Natural killer cell (primary cell): ENCODE measurements around the gene CCDC51. TPM values are rescaled to one million over a fixed set of nuclear protein-coding genes. Genes with fewer than 3 reads are reported as not detected.

Source experiments
- ATAC-seq, 3 donors: fragments of 150-1000 bp in 2 of 3; fragments of 200-7000 bp in 1 of 3; cut with Tn5 transposase; 1 replicate in 1 of 3; 2 replicates in 2 of 3; pipeline ENCODE4 v1.10.0; 2021; ENCODE audit warnings: mild to moderate bottlenecking in 2 of 3, moderate library complexity in 2 of 3
- DNase-seq, 2 donors: peaks; one replicate each; pipeline versions ENCODE4 v3.0.0 to v3.0.0-alpha.2; 2013 to 2021; ENCODE audit warnings: mixed read lengths in 1 of 2
- H3K27ac ChIP-seq: one replicate; pipeline ENCODE4 v1.5.1; 2013; ENCODE audit warnings: mild to moderate bottlenecking, low read length
- H3K27me3 ChIP-seq: one replicate; pipeline ENCODE4 v1.6.1; 2013; ENCODE audit warnings: low read length; ENCODE audit not compliant: control insufficient read depth, insufficient read depth
- H3K36me3 ChIP-seq: one replicate; pipeline ENCODE4 v1.6.1; 2013; ENCODE audit warnings: low read length; ENCODE audit not compliant: control insufficient read depth, insufficient read depth
- H3K4me1 ChIP-seq: one replicate; pipeline ENCODE4 v1.6.1; 2013; ENCODE audit warnings: low read length; ENCODE audit not compliant: control insufficient read depth, insufficient read depth
- H3K4me3 ChIP-seq: one replicate; pipeline ENCODE4 v1.5.1; 2013; ENCODE audit warnings: low read length
- H3K9me3 ChIP-seq: one replicate; pipeline ENCODE4 v1.6.1; 2013; ENCODE audit warnings: low read length; ENCODE audit not compliant: control insufficient read depth, insufficient read depth
- H3K27ac Mint-ChIP-seq, 2 donors: one replicate each; pipeline ENCODE4 v1.8.0; 2022; ENCODE audit warnings: mild to moderate bottlenecking in 2 of 2, mixed read lengths in 2 of 2, moderate library complexity in 1 of 2
- H3K27me3 Mint-ChIP-seq, 2 donors: one replicate each; pipeline ENCODE4 v1.8.0; 2022; ENCODE audit warnings: low read depth in 2 of 2, mixed read lengths in 2 of 2
- H3K36me3 Mint-ChIP-seq: one replicate; pipeline ENCODE4 v1.8.0; 2022; ENCODE audit warnings: mixed read lengths
- H3K4me1 Mint-ChIP-seq, 2 donors: one replicate each; pipeline ENCODE4 v1.8.0; 2022; ENCODE audit warnings: mixed read lengths in 2 of 2
- H3K4me3 Mint-ChIP-seq: one replicate; pipeline ENCODE4 v1.8.0; 2022; ENCODE audit warnings: mild to moderate bottlenecking, moderate library complexity, mixed read lengths
- H3K9me3 Mint-ChIP-seq, 2 donors: one replicate each; pipeline ENCODE4 v1.8.0; 2022; ENCODE audit warnings: mixed read lengths in 2 of 2
- CTCF ChIP-seq: fragments of 200-600 bp; IDR thresholded peaks from one replicate; pipeline ENCODE4 v1.8.0; 2022; ENCODE audit warnings: antibody characterized with exemption
- WGBS: methylation state at CpG from one replicate; pipeline ENCODE4 v1.1.7; 2013; ENCODE audit warnings: missing lambda C conversion rate; ENCODE audit not compliant: insufficient coverage; 5-methylcytosine and 5-hydroxymethylcytosine counted together
- intact Hi-C: fragments of 100-400 bp; cut with micrococcal nuclease; formaldehyde crosslinking; loops from one replicate; pipeline ENCODE4 v1.14.2; 2022
- total RNA-seq, 4 donors: library from RNA; stranded (reverse); fragments of 120-200 nt in 1 of 4; gene quantifications; one replicate each; pipeline versions ENCODE4 v1.2.3 to v1.2.4, GENCODE V29; 2013 to 2022

The CCDC51 gene
- total RNA-seq, 3 donors from 2014 or later (not counting 1 experiment from before 2014, with no cell fraction given), result 4.4 to 8.8 (median 6.8) TPM

GRCh38 chr3:48414376-48415250, 25.3 kb downstream of the CCDC51 start:
- Mint-ChIP-seq H3K9me3 (no peaks in the 10 kb centered on the region), H3K27me3 (no peaks in the 10 kb centered on the region), H3K36me3 (no peaks in the 10 kb centered on the region), H3K27ac (no peak overlapping the region), H3K4me1 (no peaks in the 10 kb centered on the region), H3K4me3 (no peak overlapping the region)
- DNase-seq, result no peak
- 91% methylated on average over 25 of the region's 25 CpGs for WGBS
- intact Hi-C loops, result no loop called here
- Histone ChIP-seq H3K4me1 (no peaks in the 10 kb centered on the region), H3K36me3 (no peaks in the 10 kb centered on the region), H3K9me3 (no peaks in the 10 kb centered on the region), H3K27me3 (no peaks in the 10 kb centered on the region), H3K27ac (no peak overlapping the region), H3K4me3 (no peak overlapping the region)
- ATAC-seq, result no peak
- no peak for TF ChIP-seq CTCF

GRCh38 chr3:48413611-48414010, 26.3 kb downstream of the CCDC51 start:
- H3K4me1 Mint-ChIP-seq, result no peaks in the 10 kb centered on the region
- 87% methylated on average over 14 of the region's 14 CpGs for WGBS
- no peaks in the 10 kb centered on the region for H3K36me3 Mint-ChIP-seq
- ATAC-seq (no peak), DNase-seq (no peak)
- no peak for TF ChIP-seq CTCF
- H3K27ac Mint-ChIP-seq, result no peak overlapping the region
- no peak overlapping the region for H3K4me3 Mint-ChIP-seq
- Histone ChIP-seq H3K4me1 (no peaks in the 10 kb centered on the region), H3K4me3 (no peak overlapping the region), H3K27me3 (no peaks in the 10 kb centered on the region), H3K27ac (no peak overlapping the region), H3K36me3 (no peaks in the 10 kb centered on the region), H3K9me3 (no peaks in the 10 kb centered on the region)
- intact Hi-C loops, result no loop called here
- H3K27me3 Mint-ChIP-seq, result no peaks in the 10 kb centered on the region
- H3K9me3 Mint-ChIP-seq, result no peaks in the 10 kb centered on the region

- no peaks in the 10 kb centered on the region for H3K36me3 ChIP-seq
- Mint-ChIP-seq H3K4me1 (no peaks in the 10 kb centered on the region), H3K4me3 (no peak overlapping the region), H3K27me3 (no peaks in the 10 kb centered on the region), H3K27ac (no peak overlapping the region), H3K36me3 (no peaks in the 10 kb centered on the region), H3K9me3 (no peaks in the 10 kb centered on the region)
- H3K27ac ChIP-seq, result no peak overlapping the region
- DNase-seq (no peak), ATAC-seq (no peak)
- intact Hi-C loops, result no loop called here
- no peak for TF ChIP-seq CTCF
- H3K27me3 ChIP-seq, result no peaks in the 10 kb centered on the region
- no peaks in the 10 kb centered on the region for H3K4me1 ChIP-seq
- no peaks in the 10 kb centered on the region for H3K9me3 ChIP-seq
- no peak overlapping the region for H3K4me3 ChIP-seq
- 77% methylated on average over 8 of the region's 8 CpGs for WGBS
Measured at GRCh38 chr3:48413086-48413485, 26.8 kb downstream of the CCDC51 start.
